Hematopoietic multipotent progenitor cell treated with erythropoietin and hydrocortisone succinate and interleukin-3 and kit ligand, for 6 days (in vitro differentiated cells): ENCODE measurements around the gene OLA1.
A peak's percentile ranks its signal among the peaks of the same experiment; 100 is the strongest.

ENCODE experiments used
- DNase-seq: peaks from one replicate; pipeline ENCODE4 v3.0.0-alpha.2; 2015

OLA1 gene

DNA sequence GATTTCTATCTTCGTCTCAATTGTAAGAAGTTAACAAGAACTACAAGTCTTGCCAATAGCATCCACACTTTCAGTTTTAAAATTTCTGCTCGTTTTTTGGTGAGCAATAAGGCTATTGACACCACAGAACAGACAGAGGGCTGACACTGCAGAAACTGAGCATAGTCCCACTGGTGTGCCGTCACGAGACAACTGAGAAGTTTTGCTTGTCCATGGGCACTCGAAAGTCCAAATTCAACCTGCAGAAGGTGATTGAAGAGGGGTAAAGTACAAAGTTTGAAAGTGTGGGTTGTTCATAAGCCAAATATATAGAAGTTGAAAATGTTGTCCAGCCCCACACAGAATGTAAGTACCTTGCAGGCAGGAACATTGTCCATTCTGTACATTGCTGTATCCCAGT lies 219.4 kb downstream of the OLA1 start:
- no peak for DNase-seq

DNA sequence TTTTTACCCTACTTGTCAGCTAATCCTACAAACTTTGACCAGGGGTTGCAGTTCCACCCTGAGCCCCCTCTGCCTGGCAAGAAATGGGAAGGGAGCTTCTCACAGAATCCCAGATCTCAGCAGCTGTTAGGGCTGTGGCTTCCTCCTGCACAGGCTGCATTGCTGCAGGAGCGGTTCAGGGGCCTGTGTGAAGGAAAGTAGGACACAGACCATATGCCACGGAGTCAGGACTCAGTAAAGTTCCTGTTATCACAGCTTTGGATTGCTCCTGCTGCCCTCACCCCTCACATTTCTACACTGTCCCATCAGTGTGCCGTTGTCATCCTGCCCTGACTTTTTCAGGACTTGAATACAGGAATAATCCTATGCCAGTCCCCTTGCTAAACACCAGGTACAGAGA lies 220.4 kb downstream of the OLA1 start:
- no peak for DNase-seq

DNA sequence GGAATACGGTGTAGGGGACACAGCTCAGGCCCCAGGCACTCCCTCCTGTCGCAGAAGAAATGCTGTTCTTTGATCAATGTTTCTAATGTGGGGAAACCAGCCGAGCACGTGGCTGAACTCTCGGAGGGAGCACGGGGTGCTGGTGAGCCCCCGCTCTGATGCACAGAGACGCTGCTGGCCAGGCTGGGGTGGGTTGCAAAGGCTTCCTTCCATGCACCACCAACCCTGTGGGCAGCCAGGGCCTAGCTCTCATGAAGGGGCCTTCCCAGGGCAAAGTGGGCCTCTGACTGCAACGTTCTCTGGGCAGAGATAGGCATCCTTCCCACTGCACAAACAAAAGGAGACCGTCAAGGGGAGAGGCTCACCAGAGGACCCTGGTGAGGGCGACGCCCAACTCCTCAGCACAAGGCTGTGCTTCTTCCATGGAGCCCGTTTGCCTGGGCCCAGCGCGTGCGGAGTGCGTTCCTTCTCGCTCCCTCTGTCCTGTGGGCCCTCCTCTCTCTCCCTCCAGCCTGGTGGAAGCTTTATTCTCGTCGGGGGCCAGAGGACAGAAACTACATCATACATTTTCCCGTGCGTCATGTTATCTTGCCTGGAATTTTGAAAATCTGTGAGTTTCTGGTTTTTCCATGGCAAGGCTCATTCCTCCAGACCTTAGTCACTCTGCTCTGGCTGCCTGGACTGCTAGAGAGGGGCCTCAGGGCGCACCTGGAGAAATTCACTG lies 222.0 kb downstream of the OLA1 start:
- DNase-seq, result no peak

DNA sequence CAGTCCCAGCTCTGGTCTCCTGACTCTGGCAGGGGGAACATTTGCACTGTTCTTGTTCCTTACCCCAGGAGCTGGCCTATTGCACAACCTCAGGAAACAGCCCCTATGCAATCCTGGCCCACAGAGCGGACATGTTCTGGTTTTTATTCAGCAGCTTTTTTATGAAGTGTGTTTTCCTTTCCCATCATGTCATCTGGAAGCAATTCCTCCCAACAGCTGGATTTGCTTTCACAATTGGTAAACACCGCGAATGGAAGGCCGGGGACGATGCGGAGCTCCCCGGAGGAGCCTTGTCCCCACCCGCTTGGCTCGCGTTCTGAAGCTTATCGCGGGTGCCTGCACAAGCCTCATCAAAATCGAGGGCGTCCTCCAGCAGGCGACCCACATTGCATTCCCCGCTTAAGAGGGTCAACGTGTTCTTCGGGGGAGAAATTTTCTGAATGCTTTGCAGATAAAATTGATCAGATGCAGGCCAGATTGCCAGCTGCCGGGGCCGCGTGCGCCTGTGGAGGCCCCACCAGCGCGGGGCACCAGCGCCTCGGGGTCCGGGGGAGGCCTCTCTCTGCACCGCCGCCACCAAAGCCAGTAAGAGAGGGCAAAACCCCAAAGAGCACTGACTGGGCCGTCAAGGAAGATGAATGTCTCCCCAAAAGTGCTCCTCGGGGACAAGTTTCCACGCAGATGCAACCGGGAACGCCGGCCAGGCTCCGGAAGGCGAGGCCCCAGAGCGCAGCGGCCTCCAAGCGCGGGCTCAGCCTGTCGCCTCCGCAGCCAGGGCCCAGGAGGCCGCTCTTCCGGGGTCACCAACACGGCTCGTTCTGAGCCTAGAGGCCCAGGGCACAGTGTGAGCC lies 222.8 kb downstream of the OLA1 start:
- peak; percentile 30 for DNase-seq

DNA sequence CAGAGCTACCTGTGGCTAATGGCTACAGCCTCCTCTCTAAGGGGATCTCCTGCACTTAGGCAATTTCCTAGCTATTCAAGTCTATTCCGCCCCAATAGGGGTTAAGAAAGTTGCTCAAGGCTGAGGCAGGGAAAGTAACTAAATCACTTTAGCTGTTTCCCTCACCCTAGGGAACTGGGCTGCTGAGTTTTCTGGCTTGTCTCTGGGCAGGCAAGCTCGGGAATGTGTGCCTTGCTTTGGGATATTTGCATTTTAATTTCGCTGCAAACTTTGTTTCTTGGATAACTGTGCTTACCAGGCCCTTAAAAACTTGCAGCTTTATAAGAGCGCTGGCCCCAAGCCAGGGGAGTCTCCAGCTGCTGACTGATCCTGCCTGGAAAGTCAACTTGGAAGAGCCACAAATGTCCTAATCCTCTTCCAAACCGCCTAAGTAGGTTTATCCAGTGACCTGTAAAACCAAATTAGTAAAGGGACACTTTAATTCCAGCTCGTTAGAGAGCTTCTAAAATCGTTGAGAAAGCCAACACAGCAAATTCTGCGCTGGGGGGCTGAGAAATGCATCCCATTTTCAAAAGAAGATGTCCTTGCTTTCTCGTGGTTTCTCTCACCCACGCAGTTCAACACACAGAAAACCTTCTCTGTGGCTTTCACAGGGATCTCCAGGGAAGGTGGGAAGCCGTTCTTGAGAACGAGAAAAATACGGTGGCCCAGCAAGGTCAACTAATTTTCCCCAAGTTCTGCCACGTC lies 223.6 kb downstream of the OLA1 start:
- DNase-seq, result no peak

DNA sequence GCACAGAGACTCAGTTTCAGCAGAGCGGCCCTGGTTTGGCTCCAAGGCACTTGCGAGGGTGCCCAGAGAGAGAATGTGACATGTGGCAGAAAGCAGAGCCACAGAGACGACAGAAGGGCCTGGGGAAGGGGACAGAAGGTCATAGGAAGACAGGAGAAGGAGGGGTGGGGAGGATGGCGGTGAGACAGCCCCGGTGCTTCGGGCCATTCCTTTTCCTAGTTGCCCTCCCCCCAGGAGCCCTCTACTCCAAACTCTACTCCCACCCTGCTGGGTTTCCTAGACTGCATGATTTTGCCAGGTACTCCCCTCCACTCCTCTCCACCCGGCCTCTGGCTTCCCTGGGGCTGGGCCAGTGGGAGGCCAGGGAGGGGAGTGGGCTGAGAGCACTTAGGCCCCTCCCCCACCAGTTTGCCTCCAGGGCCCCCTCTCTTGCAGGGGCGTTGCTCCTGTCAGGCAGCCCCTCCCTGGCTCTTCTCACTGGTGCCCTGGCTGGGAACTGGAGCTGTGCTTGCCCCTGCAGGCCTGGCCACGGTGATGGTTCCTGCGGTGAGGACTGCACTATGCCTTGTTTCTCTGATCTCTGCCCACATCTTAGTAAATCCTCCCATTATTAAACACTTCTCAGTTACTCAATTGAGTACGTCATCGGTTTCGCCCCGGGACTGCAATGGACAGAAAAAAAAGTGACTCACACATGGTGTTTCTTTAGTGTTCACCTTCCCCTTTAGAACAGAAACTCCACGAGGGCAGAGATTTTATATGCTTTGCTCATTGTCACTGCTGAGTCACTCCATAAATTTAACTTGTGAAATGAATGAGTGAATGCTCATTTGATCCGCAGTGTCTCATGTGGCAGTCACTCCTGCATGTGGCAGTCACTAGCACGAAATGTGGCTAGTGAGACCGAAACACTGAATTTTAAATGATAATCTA lies 224.5 kb downstream of the OLA1 start:
- DNase-seq, result no peak
